Astrocyte of the spinal cord (primary cell): ENCODE measurements around the gene CHSY1.

ENCODE experiments used
- DNase-seq: peaks from one replicate; pipeline ENCODE4 v3.0.0; 2011; ENCODE audit warnings: low read depth, low spot score
- H3K4me3 ChIP-seq: 2 replicates; pipeline ENCODE4 v1.5.1; 2011; ENCODE audit warnings: low read depth, mild to moderate bottlenecking, low read length, moderate library complexity
- in situ Hi-C: cut with HindIII; loops from 2 replicates; pipeline ENCODE4 v1.10.0; 2017; ENCODE audit warnings: low sequenced_read_pairs
- TF ChIP-seq, protein P1 (sequence below): IDR thresholded peaks from 2 replicates; pipeline ENCODE4 v1.5.1; 2012; ENCODE audit warnings: low read depth, mild to moderate bottlenecking, low read length, inconsistent platforms

Gene CHSY1

DNA sequence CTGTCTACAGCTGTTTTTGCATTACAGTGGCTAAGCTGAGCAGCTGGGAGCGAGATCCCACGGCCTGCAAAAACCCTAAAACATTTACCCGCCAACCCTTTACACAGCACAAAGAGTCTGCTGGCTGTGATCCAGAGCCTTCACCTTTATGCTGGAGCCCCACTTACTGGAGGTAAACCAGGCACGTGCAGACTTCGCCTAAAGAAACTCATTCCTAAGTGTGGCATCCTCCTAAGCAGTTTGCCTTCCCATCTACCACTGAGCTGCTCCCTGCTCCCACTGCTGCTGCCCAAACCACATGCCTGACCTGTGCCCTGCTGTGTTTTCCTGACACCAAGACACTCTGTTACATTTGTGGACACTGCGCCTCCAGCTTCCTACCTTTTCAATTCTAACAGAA is 53.0 kb downstream of the CHSY1 start:
- DNase-seq = peak; percentile 58
- in situ Hi-C loops = no loop called here
- TF ChIP-seq, protein P1, sequence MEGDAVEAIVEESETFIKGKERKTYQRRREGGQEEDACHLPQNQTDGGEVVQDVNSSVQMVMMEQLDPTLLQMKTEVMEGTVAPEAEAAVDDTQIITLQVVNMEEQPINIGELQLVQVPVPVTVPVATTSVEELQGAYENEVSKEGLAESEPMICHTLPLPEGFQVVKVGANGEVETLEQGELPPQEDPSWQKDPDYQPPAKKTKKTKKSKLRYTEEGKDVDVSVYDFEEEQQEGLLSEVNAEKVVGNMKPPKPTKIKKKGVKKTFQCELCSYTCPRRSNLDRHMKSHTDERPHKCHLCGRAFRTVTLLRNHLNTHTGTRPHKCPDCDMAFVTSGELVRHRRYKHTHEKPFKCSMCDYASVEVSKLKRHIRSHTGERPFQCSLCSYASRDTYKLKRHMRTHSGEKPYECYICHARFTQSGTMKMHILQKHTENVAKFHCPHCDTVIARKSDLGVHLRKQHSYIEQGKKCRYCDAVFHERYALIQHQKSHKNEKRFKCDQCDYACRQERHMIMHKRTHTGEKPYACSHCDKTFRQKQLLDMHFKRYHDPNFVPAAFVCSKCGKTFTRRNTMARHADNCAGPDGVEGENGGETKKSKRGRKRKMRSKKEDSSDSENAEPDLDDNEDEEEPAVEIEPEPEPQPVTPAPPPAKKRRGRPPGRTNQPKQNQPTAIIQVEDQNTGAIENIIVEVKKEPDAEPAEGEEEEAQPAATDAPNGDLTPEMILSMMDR = no peak
- no peak overlapping the region for H3K4me3 ChIP-seq

DNA sequence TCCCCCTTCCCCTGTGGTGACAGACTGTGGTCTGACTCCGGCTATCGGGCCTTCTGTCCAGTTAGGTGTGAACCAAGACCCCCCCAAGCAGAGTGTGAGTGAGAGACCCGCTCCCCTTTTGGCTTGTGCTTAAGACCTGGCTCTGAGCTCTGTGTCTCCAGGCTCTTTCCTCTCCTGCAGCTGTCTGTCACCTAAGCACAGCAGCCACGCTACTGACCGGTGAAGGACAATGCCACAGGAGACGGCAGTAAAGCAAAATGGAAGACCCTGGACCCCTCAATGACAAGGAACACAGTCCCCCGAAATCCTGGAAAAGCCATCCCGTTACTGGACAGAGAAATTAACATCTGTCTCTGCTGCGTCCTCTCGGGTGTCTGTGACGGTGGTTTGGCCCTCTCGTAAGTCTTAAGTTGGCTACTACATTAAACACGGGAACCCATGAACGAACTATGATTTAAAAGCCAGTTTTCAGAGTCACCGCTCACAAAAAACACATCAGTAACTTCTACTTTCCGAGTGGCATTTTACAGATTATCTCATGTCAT is 53.7 kb downstream of the CHSY1 start:
- TF ChIP-seq, protein P1 = no peak
- H3K4me3 ChIP-seq = no peak overlapping the region
- in situ Hi-C loops = no loop called here
- no peak for DNase-seq

DNA sequence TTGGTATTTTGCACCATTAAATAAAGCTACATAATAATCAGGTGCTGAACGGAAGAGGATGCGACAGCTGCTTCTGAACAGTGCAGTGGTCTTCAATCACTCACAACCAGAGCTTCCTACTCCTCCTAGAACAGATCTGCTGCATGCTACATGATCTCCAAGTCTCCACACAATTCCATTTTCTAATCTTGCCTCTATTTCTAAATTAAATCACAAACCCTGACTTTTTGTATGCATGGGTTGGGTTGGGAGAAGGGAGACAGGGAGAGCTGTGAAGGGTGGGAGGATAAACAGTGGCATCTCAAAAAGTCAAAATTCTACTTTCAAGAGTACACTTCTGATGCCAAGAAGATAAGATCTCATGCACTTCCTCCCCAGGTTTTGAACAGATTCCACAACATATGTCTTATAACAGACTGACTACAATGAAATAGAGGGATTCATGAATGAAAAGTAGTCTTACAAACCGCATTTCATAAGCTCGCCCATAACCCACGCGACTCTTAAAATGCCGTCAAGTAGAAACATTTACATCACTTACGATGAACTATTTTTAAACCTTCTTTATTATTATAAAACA is 57.2 kb downstream of the CHSY1 start:
- TF ChIP-seq, protein P1 = no peak
- no peak for DNase-seq
- H3K4me3 ChIP-seq = no peak overlapping the region
- in situ Hi-C loops = loop anchor here (5.0 kb wide), 1 partner anchor 48 kb away; no protein-coding TSS in a partner anchor

DNA sequence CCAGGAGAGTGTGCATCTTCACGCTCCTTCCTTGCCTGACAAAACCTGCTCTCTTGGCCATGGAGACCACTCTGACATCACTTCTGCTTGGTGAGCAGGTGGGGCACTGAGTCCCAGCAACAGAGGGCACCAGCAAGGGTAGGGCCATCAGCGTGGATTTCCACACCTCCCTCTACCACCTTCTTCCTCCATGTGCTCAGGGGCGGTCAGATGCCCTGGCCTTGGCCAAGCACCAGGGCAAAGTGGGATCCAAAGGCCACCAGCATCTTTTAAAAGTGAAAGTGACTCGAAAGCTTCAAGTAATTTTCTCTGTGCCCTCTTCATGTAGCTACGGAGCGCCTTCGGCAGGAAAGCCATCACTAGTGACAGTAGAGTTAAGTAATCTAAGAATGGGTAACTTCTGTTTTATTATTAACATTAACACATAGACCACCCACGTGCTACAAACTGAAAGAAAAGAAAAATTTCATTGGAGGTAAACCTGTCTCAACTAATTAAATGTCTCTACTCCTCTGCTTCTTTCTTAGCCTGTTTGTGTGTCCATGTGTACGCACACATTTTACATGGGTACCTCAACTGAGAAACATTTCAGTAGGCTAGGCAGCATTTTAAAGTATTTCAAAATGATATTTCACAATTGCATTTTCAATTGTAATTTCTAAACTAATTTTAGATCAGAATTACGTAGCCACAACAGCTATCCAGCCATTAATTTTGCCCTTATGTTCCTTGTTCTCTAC is 57.9 kb downstream of the CHSY1 start:
- in situ Hi-C loops = loop anchor here (5.0 kb wide), 1 partner anchor 48 kb away; no protein-coding TSS in a partner anchor
- DNase-seq = no peak
- H3K4me3 ChIP-seq = no peak overlapping the region
- TF ChIP-seq, protein P1 = no peak

DNA sequence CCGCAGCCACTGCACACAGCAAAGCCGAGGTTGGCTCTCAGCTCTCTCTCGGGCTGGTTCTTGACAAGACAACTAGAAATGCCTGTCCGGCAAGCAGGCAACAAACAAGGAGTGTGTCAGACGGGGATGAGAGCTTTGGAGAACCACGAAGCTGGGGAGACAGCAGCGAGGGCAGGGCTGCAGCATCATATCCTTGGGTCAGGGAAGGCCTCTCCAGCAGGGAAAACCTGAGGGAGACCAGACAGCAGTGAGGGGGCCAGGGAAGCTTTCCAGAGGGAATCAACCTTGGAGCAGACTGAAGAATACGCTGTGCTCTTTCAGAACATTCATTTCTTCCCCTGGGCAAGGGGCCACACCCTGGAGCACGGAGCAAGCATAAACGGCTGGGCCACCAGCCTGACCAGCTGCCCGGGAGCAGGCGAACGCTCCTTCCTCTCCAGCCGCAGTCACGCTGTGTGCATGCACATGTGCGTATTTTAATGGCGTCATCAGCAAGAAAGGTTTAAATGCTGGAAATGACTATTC is 58.7 kb downstream of the CHSY1 start:
- in situ Hi-C loops = loop anchor here (5.0 kb wide), 1 partner anchor 49 kb away; no protein-coding TSS in a partner anchor
- TF ChIP-seq, protein P1 = no peak
- no peak for DNase-seq
- no peak overlapping the region for H3K4me3 ChIP-seq

DNA sequence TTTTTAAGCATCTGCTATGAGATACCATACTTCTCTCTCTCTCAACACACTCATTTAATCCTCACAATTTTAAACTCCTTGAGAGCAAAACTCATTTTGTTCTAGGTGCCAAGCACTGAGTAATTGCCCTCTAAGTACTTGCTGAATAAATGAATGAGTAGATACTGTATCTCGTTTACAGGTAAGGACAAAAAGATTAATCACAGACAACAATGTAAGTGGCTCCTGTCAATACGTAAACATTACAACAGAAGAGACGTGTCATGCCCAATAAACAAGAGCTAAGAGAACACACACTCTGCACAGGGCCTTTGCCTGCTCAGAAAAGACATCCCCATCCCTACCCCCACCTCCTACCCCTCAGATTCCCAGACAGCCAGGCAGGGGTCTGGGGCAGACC is 59.8 kb downstream of the CHSY1 start:
- DNase-seq = no peak
- TF ChIP-seq, protein P1 = no peak
- in situ Hi-C loops = loop anchor here (5.0 kb wide), 1 partner anchor 50 kb away; no protein-coding TSS in a partner anchor

More for the DNA sequence above, 59.8 kb downstream of the CHSY1 start:
- no peak overlapping the region for H3K4me3 ChIP-seq
